Measurements from ENCODE around the gene FAM135A.
"Not testable (repeated sequence)": the region's sequence is repeated elsewhere in the genome, so short reads cannot be mapped to it uniquely, and the experiment has no call there.

Gene FAM135A

DNA sequence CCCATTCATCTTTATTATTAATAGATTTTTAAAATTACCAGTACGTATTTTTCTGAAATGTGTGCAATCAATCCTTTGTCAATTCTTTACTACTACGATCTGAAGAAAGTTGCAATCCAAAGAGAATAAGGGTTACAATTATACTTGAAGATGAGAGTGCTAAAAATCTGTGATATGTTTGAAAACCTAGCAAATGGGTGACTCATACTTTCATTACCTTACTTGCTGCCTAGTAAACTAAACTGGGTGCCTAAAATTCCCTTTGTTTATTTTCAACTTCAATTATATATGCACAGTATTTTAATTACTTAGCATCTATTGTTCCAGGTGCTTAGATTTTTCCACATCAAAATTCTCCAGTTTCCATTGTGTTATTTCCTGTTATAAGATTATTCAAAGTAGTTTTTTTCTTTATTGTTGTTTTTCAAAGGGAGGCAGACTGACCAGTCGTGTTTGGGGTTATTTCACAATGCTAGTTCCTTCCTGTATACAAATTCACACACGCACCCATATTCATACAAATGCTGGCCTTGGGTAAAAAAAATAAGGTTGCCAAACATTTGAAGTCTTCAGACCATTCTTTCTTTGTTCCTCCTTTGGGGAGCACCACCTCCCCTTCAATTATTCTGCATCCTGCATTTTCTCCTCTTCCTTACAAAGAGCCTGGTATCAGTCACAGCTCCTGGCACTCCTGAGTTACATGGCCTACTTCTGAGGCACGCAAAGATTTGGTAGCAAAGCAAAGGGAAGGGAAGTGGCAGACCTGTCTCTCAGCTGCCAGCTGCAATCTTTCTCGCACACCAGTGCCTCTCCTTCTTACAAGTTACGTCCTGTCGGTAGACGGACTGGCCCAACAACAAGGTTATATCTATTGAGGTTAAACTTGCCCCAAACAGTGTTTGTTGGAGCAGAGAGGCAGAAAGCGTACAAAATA lies 16.2 kb upstream of the FAM135A start:
- DNase-seq = no peak

DNA sequence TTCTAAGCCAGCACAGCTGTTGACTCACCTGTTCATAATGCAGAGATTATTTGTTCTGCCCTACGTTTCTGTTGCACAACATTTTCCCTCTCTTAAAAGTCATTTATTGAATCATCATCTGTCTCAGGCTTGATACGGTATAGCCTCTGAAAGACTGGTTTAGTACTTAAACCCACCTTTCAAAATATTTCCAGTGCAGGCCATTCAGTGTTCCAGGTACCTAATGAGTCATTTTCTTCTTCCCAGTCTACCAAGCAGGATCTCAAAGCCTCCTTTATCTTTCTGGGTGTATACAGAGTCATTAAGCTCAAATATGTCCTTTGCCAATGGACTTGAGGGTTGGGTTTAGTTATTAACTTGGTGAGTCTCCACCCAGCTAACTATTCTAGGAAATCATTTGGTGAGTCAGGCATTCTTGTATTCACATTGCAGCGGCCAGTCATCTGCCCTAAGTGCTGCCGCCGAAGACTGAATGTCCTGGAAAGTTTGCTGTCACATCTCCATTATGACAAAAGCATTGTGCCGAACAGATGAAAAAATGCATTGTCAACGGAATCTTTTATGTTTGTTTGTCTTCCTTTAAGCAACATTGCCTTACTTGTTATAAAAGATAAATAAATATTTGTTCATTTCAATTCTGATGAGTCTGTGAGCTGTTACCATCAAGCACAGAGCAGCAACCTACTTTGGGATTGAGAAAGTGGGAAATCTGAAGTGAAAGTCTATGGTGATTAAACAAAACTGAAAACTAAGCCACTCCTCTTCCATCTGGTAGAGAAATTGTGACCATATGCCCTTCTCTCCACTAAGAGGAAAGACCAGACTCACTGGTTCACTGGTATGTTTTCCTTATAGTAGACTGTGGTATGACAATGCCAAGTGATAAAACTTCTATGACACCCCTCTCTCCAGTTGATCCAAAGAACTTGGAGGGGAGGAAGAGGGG lies 14.3 kb upstream of the FAM135A start:
- no peak for DNase-seq

- DNase-seq = no peak
These were observed 8.7 kb upstream of the FAM135A start for GRCh38 chr6:70404658-70405057.

- no peak for DNase-seq
These were observed 4.1 kb upstream of the FAM135A start for GRCh38 chr6:70409216-70409615.

- no peak for DNase-seq
These were observed 1.6 kb upstream of the FAM135A start for GRCh38 chr6:70411542-70412251.

DNA sequence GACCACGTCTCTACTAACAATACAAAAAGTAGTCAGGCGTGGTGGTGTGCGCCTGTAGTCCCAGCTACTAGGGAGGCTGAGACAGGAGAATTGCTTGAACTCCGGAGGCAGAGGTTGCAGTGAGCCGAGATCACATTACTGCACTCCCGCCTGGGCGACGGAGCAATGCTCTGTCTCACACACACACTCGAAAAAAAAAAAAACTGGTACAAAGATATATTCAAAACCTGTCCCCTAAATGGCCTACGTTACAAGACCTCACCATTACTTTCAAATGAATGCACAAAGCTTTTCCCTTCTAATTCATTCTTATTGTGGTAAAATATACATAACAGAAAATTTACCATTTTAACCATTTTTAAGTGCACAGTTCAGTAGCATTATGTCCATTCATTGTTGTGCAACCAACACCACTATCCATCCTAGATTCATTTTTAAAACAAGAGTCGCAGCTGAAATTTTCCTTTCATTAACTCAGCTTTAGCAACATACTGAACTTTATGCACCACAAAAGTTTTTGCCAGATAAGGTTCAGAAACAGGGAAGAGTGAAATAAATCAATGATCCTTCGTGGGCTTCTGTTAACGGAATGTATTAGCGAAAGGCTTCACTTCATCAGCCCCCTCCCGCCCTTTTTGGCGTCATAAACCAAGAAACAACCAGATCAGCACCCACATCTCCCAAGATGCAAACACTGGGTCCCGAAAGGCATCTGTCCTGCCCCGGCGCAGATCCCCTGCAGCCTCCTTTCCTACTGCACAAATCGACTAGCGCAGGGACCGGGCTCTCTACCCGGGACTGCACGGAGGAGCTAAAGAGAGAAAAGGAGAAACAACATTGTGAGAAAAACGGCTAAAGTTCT lies 825 bp upstream of the FAM135A start:
- no peak for DNase-seq

DNA sequence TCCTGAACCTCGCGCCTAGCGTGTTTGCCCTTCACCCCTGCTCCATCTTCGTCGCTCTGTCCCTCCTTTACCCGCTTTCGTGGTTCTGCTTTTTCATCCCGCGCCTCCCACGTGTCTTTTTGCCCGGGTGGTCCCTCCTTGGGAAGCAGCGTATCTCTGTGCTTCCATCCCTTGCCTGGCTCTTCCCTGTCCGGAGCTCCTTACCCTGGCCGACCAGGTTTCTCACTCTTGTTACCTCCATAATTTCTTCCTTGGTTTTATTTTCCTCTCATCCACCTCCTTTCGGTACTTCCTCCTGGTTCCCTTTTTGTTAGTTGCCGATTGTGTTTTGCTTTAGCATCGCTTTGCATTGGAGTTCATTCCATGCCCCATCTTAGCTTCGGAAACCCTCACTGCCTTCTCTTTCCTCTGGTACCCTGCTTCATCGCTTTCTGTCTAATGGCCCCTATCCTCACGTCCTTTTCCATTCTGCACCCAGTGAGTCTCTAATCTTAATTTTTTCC lies 735 bp downstream of the FAM135A start:
- DNase-seq = no peak

GRCh38 chr6:70414813-70415212 lies 1.5 kb downstream of the FAM135A start:
- DNase-seq = no peak

DNA sequence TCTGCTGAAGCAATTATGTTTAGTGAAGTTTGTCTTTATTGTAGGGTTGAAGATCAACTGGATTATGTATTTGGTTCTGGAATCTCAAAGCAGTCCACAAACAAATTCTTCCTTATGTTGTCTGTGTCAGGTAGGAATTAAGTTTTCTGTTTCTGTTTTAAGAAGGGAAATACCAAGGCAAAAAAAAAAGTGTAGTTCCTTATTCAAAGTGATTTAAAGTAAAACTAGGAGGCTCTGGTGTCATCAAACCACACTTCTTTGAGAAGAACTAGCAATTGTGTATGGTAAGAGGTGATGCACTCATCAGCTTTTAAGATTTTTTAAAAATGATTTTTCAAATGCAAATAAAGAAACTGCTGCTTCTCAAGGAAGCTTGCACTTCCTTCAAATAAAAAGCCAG lies 1.9 kb downstream of the FAM135A start:
- no peak for DNase-seq

- DNase-seq = no peak
These were observed 2.4 kb downstream of the FAM135A start for GRCh38 chr6:70415660-70416059.

- no peak for DNase-seq
These were observed 8.2 kb downstream of the FAM135A start for GRCh38 chr6:70421509-70421908.

DNA sequence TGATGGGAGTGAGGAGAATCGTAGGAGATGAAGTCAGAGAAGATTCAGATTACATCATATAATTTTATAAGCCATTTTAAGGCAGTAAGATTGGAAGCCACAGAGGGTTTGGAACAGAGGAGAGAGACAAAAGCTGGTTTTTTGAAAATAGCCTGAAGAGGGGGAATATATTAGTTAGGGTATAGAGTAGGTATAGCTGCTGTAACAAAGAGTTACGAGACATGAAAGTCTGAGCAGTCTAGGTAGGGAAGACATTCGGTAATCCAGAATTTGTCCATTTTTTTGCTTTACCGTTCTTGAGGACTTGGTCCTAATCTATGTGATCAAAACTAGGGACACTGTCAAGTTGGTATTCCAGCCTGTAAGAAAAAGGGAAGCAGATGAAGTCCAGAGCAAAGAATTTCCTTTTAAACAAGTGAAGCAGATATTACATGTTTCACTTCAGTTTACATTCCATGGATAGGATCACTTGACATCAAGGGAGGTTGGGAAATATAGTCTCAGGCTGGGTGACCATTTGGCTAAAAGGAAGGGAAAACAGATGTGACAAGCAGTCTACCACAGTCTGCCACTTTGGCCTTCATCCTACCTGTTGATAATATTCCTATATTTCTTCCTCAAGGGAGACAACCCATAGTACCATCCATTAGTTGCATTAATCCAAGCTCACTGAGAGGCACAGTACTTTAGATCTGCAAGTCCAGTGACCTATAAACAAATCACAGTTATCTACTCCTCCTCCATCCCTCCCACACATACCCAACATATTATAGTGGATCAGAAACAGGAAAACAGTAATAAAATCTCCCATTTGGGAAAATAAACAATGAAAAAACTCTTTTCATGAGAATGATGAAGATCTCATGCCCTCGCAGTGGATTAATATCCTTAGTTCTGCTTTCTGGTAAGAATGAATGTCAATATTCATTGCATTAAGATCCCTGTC lies 10.2 kb downstream of the FAM135A start:
- no peak for DNase-seq

GRCh38 chr6:70424291-70424690 lies 11.0 kb downstream of the FAM135A start:
- DNase-seq = no peak

- no peak for DNase-seq
These were observed 23.0 kb downstream of the FAM135A start for GRCh38 chr6:70436320-70436719.

- no peak for DNase-seq
These were observed 31.7 kb downstream of the FAM135A start for GRCh38 chr6:70445001-70445400.

GRCh38 chr6:70447343-70448070 lies 34.2 kb downstream of the FAM135A start:
- not testable (repeated sequence) for DNase-seq

DNA sequence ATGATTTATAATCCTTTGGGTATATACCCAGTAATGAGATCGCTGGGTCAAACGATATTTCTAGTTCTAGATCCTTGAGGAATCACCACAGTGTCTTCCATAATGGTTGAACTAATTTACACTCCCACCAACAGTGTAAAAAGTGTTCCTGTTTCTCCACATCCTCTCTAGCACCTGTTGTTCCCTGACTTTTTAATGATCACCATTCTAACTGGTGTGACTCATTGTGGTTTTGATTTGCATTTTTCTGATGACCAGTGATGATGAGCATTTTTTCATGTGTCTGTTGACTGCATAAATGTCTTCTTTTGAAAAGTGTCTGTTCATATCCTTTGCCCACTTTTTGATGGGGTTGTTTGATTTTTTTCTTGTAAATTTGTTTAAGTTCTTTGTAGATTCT lies 40.6 kb downstream of the FAM135A start:
- DNase-seq = not testable (repeated sequence)

GRCh38 chr6:70456735-70457134 lies 43.4 kb downstream of the FAM135A start:
- no peak for DNase-seq

- DNase-seq = no peak
These were observed 45.9 kb downstream of the FAM135A start for GRCh38 chr6:70459235-70459634.

- DNase-seq = not testable (repeated sequence)
These were observed 46.4 kb downstream of the FAM135A start for GRCh38 chr6:70459699-70460098.
